Measurements from ENCODE around the gene RNU5B-1. TPM values are rescaled to one million over a fixed set of nuclear protein-coding genes. Genes with fewer than 3 reads are reported as not detected.

The RNU5B-1 gene
- total RNA-seq, 2 experiments from 2014 or later: 23.7 to 34.8 TPM

- ChIA-PET POLR2A (interaction anchor here (1.2 kb wide), 1 partner anchor 21 kb away, joined by 3 read pairs; the partner anchor contains the start of gene PARP16), CTCF (interaction anchor here (1.5 kb wide), 1 partner anchor 11 kb away, joined by 3 read pairs; no protein-coding TSS in a partner anchor)
- H3K9me3 ChIP-seq (ENCODE audit: control insufficient read depth in 1 of 2, insufficient read depth in 1 of 2, low read length in 2 of 2): no peaks in the 10 kb centered on the region
- intact Hi-C loops (cut with DNase I, micrococcal nuclease): loop anchor here in 1 of 2 experiments (10.0 kb wide), 2 partner anchors 307 to 473 kb away; partner anchors contain the start of gene INTS14
- Mint-ChIP-seq H3K9me3 (no peaks in the 10 kb centered on the region), H3K4me3 (no peak overlapping the region), H3K27ac (no peak overlapping the region), H3K27me3 (peaks cover 10% of the 10 kb centered on the region), H3K36me3 (ENCODE audit: low read depth) (peaks cover 14% of the 10 kb centered on the region), H3K4me1 (ENCODE audit: low read depth) (peaks cover 17% of the 10 kb centered on the region)
- no peaks in the 10 kb centered on the region for H3K27me3 ChIP-seq (ENCODE audit: control insufficient read depth in 1 of 2, insufficient read depth in 2 of 2, low read length in 2 of 2)
- H3K36me3 ChIP-seq (ENCODE audit: insufficient read depth, low read length): no peaks in the 10 kb centered on the region
- ATAC-seq (ENCODE audit: poor library complexity) (no peak), DNase-seq (no peak)
- no peak overlapping the region for H3K4me3 ChIP-seq (ENCODE audit: low read length)
- no peak for TF ChIP-seq CTCF (IDR thresholded peaks at IDR 0.05)
- H3K4me1 ChIP-seq (ENCODE audit: insufficient read depth, low read length): peaks cover 20% of the 10 kb centered on the region
- no peak overlapping the region for H3K27ac ChIP-seq (ENCODE audit: low read depth in 1 of 2, low read length in 2 of 2)
Observed at GRCh38 chr15:65307978-65308377, 3.5 kb downstream of the RNU5B-1 start.

GRCh38 chr15:65309882-65310418, 5.5 kb downstream of the RNU5B-1 start:
- Histone ChIP-seq H3K36me3 (ENCODE audit: insufficient read depth, low read length) (no peaks in the 10 kb centered on the region), H3K4me3 (ENCODE audit: low read length) (no peak overlapping the region), H3K9me3 (ENCODE audit: control insufficient read depth in 1 of 2, insufficient read depth in 1 of 2, low read length in 2 of 2) (no peaks in the 10 kb centered on the region), H3K27ac (ENCODE audit: low read depth in 1 of 2, low read length in 2 of 2) (no peak overlapping the region), H3K4me1 (ENCODE audit: insufficient read depth, low read length) (peaks cover 11% of the 10 kb centered on the region), H3K27me3 (ENCODE audit: control insufficient read depth in 1 of 2, insufficient read depth in 2 of 2, low read length in 2 of 2) (no peaks in the 10 kb centered on the region)
- Mint-ChIP-seq H3K27ac (no peak overlapping the region), H3K36me3 (ENCODE audit: low read depth) (peaks cover 1% of the 10 kb centered on the region), H3K27me3 (peaks cover 4% of the 10 kb centered on the region), H3K4me3 (no peak overlapping the region), H3K9me3 (no peaks in the 10 kb centered on the region), H3K4me1 (ENCODE audit: low read depth) (peaks cover 4% of the 10 kb centered on the region)
- ChIA-PET CTCF (interaction anchor here (2.4 kb wide), 1 partner anchor 12 kb away, joined by 5 read pairs; no protein-coding TSS in a partner anchor), POLR2A (no interaction called here)
- intact Hi-C loops (cut with DNase I, micrococcal nuclease): loop anchor here in 1 of 2 experiments (10.0 kb wide), 4 partner anchors 305 to 1195 kb away; partner anchors contain the start of genes INTS14, RAB11A, RPL4 and ZWILCH
- no peak for TF ChIP-seq CTCF (IDR thresholded peaks at IDR 0.05)
- DNase-seq (no peak), ATAC-seq (ENCODE audit: poor library complexity) (no peak)

GRCh38 chr15:65310431-65311137, 6.1 kb downstream of the RNU5B-1 start:
- TF ChIP-seq CTCF (IDR thresholded peaks at IDR 0.05): no peak
- H3K4me3 ChIP-seq (ENCODE audit: low read length): no peak overlapping the region
- no peaks in the 10 kb centered on the region for H3K9me3 ChIP-seq (ENCODE audit: control insufficient read depth in 1 of 2, insufficient read depth in 1 of 2, low read length in 2 of 2)
- H3K4me1 ChIP-seq (ENCODE audit: insufficient read depth, low read length): peaks cover 5% of the 10 kb centered on the region
- no peaks in the 10 kb centered on the region for H3K27me3 ChIP-seq (ENCODE audit: control insufficient read depth in 1 of 2, insufficient read depth in 2 of 2, low read length in 2 of 2)
- H3K36me3 ChIP-seq (ENCODE audit: insufficient read depth, low read length): no peaks in the 10 kb centered on the region
- intact Hi-C loops (cut with DNase I, micrococcal nuclease): loop anchor here in 1 of 2 experiments (10.0 kb wide), 2 partner anchors 554 to 1194 kb away; partner anchors contain the start of genes RAB11A, RPL4 and ZWILCH
- no peak for ATAC-seq (ENCODE audit: poor library complexity)
- no peaks in the 10 kb centered on the region for H3K9me3 Mint-ChIP-seq
- no peak overlapping the region for H3K27ac ChIP-seq (ENCODE audit: low read depth in 1 of 2, low read length in 2 of 2)
- no peak overlapping the region for H3K4me3 Mint-ChIP-seq
- H3K27me3 Mint-ChIP-seq: peaks cover 8% of the 10 kb centered on the region
- CTCF ChIA-PET: interaction anchor here (0.7 to 2.4 kb wide), 2 partner anchors 13 to 1704 kb away, joined by 3 to 5 read pairs; no protein-coding TSS in a partner anchor
- no peak for DNase-seq
- no peaks in the 10 kb centered on the region for H3K4me1 Mint-ChIP-seq (ENCODE audit: low read depth)
- H3K36me3 Mint-ChIP-seq (ENCODE audit: low read depth): no peaks in the 10 kb centered on the region
- POLR2A ChIA-PET: no interaction called here
- no peak overlapping the region for H3K27ac Mint-ChIP-seq

Measured in CD4-positive, alpha-beta T cell (primary cell).